DMS53 (cell line): ENCODE measurements around the gene SLC35F1.

Experiments used
- DNase-seq: peaks from one replicate; lab custom pipeline; 2025; lab: John Stamatoyannopoulos, UW

SLC35F1 gene

DNA sequence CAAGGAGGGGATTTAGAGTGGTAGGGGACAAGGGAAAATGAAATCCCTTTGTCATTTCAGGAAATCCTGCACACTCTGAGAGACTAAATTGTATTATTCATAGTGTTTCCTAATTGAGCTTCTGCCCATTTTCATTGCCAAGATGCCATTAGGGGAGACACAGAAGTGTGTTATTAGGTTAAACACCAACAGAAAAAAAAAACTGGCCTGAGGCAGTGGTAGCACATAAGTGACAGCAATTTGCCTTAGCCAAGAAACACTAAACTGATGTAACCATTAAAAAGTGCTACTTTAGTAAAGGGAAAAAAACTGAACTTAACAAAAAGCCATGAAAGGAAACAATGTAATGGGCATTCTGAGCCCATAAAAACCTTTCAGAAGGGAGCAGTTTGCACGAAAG, 370.6 kb downstream of the SLC35F1 start:
- DNase-seq, result no peak

DNA sequence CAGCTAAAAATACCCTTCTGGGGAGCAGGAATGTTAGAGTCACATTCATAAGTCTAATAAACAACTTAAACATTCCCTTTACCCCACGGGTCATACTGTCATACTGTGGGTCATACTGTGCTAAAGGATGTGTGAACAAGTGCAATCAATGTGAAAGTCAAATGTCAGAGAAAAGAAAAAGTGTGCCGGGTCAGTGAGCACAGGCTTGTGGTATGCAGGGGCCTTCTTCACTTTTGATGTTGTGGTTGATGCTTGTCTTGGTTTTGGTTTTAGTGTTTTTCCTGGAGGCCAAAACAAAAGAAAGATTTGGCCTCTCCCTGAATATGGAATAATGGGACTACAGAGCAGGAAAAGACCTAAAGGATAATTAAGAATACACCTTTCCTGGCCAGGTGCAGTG, 373.1 kb downstream of the SLC35F1 start:
- no peak for DNase-seq

DNA sequence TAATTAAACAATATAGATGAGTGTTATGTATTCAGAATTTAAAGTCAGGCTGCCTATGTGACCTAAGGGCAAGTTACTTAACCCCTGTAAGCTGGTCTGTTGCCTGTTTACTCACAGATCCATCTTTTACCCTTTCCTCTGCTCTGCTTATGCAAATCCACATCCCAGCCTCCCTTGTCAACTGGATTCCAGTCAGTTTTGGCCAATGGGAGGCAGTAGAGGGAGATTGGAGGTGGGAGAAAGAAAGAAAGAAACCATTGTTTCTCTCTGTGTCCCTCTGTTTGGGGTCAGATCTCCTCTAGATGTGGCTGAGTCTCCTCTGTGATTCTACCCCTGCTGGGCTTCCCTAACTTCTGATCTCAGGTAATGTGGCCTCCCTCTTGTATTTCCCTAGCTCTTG, 374.2 kb downstream of the SLC35F1 start:
- no peak for DNase-seq

DNA sequence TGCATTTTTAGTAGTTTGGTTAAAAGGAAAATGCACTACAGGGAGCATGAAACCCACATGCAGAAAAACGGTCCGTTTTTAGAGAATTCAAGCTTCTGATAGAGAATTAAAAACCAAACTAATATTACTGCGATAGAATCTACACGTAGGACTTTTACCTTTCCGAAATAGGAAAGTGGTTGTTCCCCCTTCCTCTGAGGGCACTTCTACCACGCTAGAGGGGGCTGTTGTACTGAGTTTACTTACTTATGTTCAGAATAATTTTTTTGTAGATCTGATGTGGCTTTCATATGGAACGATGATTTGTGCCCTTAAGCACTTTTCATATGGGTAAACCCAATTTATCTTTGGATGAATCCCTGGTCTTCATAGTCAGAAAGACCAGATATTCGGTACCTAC, 376.7 kb downstream of the SLC35F1 start:
- DNase-seq, result peak; percentile 76

DNA sequence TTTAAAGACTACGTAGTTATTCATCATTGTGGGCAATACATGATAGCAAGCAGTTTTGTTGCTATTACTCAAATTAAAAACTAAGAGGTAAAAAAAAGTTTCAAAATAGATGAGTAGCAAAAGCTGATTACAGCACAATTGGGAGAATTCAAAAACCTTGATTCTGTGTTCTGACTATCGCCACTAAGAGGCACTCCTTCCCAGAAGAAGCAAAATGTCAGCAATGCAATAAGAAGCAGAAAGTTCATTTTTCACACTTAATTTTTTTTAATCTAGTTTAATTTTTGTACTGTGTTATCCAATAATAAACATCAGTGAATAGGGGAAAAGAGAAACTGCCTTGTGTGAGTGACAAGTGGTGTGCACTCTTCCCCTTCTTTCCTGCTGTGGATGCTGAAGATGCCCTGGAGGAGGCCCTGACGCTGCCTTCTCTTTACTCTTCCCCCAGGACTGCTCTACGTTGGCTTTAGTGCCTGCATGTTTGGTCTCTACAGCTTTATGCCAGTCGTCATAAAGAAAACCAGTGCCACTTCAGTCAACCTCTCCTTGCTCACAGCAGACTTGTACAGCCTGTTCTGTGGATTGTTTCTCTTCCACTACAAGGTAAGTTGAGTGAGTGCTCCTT, 377.8 kb downstream of the SLC35F1 start:
- peak; percentile 15 for DNase-seq

DNA sequence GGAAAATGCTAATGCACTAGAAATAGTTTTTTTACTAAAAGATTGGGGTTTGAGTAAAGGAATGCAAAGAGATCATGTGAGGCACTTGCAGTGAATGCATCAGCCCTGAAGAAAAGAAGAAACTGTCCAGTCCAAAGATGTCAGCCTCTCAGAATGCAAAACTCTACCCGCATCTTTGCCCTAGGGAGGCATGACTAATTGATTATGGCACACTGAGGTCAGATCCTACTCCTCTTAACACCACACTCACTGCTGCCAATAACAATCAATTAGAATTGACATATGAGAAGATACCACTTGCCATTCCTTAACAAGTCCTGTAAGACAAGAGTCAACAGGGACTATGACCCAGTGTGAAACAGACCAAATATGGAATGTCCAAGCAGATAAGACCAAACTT, 378.7 kb downstream of the SLC35F1 start:
- no peak for DNase-seq

DNA sequence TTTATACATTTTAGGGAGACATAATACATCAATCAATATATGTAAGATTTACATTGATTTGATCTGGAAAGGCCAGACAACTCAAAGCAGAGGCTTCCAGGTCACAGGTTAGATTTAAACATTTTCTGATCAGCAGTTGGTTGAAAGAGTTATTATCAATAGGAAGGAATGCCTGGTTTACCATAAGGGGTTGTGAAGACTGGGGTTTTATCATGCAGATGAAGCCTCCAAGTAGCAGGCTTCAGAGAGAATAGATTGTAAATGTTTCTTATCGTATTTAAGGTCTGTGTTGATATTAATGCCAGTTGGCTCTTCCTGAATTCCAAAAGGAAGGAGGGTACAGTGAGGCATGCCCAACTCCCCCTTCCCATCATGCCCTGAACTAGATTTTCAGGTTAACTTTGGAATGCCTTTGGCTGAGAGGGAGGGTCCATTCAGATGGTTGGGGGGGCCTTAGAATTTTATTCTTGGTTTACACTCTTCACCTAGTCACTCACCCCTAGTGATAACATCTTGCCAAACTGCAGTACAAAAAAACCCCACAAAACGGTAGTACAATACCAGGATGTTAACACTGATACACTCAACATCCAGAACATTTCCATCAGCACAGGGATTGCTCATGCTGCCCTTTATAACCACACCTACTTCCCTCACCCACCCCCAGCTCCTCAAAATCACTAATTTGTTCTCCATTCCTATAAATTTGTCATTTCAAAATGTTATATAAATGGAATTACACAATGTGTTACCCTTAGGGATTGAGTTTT, 381.5 kb downstream of the SLC35F1 start:
- peak; percentile 7 for DNase-seq

DNA sequence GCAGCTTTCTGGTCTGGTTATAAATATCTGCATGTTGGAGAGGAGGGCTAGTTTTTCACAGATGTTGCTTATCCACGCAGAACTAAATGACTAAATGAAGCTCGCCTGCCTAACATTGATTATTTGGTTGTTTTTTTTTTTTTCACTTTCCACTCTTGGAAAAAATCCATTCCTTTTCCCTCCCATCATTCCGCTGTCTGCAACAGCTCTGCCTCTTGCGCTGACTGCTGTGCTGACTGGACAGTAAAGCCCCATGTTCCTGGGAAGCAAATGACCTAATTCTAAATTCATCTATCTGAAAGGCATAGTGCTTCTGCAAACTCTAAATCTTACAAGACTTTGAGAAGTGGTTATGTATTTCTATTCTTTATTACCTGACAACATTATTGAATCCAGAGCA, 385.5 kb downstream of the SLC35F1 start:
- no peak for DNase-seq

DNA sequence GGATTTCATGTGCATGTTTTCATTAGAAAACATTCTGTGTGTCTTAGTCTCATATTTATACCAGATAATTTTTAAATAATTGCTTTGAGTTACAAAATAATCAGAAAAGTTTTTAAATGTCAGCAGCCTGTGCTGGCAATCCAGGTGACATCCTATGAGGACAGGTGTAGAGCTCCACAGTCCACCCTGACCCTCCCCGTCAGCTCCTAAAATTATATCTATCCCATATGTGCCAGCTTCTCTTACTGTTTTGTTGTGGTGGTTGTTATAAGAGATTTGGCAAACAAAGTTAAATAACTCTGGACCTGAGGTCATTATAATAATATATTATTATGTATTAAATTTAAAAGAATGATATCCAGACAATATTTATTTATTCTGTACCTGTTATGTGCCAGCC, 387.8 kb downstream of the SLC35F1 start:
- DNase-seq, result no peak

DNA sequence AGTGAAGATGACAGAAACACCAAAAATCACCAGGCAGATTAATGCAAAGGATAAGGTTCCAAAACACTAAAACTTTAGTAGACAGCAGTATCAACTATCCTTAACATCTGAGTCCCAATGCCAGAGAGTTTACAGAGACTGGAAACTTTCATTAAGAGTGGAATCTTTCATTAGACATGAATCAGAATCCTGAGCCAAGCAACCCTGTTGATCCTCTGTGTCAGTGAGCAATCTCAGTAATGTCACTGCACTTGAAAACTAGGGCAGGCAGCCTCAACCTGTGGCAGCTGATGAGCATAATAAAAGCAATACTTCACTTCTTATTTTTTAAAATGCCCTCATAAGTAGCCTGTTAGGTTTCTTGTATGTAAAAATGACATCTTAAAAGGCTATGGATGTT, 388.3 kb downstream of the SLC35F1 start:
- peak; percentile 1 for DNase-seq

DNA sequence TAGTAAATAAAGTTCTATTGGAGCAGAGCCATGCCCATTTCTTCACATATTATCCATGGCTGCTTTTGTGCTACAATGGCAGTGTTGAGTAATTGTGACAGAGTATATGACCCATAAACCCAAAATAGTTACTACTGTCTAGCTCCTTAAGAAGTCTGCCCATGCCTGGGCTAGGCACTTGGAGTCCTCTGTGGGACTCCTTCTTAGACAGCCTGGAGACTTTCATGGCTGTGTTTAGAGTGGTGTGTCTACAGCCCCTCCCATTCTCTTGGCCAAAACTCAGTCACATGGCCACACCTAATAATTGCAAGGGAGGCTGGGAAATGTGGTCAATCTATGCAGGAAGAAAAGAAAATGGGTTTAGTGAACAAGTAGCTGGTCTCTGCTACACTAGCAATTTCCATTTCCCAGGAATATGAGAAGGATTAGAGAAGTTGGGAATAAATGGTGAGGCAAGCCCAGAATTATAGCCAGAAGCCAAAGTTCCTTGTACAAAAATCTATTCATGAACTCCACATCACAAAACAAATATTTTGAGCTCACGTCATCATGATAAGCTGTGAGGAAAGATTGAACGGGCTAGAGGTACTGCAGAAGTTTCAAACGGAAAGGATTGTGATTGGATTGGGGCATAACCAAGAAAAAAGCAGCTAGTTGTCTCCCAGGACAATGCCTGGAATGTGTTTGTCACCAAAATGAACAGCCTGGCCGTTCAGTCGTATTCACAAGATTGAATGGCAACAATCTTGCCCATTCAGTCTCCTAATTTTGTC, 389.3 kb downstream of the SLC35F1 start:
- DNase-seq, result no peak

DNA sequence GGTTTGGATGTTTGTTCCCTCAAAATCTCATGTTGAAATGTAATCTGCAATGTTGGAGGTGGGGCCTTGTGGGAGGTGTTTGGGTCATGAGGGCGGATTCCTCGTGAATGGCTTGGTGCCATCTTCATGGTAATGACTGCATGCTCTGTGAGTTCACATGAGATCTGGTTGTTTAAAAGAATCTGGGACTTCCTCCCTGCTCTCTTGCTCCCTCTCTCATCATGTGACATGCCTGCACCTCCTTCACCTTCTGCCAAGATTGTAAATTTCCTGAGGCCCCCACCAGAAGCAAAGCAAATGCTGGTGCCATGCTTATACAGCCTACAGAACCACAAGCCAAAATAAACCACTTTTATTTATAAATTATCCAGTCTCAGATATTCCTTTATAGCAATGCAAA, 390.8 kb downstream of the SLC35F1 start:
- no peak for DNase-seq

DNA sequence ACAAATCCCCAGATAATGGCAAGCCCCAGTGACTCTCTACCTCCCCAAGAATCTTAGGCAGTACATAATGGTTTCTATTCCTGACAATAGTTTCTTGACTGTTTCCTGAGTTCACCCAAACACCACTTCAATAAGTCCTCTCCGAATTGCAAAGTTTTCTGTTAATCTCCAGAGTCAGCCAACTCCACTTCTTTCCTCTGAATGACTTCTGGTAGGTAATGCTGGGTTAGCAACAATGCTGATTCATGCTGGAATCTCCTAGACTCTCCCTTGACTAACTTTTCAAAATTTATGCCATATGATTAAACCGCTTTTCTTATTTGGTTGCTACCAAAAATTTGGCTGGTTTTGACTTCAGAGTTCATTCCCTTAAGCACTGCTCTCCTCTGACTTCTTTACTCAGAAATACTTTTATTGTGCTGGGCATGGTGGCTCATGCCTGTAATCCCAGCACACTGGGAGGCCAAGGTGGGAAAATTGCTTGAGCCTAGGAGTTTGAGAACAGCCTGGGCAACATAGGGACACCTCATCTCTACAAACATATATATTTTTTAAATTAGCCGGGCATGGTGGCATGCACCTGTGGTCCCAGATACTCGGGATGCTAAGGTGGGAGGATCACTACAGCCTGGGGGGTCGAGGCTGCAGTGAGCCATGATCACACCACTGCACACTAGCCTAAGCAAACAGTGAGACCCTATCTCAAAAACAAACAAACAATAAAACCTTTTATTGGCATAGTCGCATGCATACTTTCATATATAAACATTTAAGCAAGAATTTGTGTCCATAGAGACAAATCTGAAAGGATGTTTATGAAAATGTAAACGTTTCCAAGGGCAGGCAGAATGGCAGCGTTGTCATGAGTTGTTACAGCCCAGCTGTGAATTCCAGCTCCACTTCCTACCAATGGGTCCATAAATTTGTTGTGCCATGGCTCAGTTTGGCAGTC, 391.7 kb downstream of the SLC35F1 start:
- peak; percentile 4 for DNase-seq

DNA sequence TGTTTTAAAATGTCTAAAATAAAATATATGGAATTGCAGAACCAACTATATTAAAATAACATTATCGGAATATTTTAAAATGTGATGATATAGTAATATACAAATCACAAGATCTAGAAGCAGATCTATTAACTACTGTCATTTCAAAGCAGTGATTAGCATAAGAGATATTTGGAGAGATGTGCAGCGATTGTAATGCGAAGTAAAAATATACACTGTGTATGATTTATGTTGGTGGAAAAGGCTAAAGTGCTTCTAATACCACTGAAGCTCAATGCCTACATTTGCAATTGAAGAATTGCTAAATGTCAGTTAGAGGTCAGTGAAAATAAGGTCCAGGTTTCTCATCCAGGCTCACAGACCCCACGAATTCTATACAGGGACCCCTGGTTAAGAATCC, 392.4 kb downstream of the SLC35F1 start:
- DNase-seq, result no peak

DNA sequence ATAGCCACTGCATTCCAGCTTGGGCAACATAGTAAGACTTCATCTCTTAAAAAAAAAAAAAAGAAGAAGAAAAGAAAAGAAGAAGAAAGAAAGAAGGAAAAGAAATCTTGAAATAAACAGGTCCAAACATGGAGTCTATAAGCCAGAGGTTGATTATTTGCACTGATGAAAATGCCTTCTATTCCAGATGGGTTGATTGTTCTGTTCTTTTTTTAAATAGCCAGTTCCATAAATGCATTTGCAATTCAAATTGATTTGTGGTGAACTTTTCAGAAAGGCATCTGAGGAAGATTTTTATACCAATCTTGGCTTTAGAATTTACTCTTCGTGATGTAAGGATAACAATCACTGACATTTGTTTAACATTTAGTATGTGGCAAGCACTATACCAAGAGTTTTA, 397.3 kb downstream of the SLC35F1 start:
- DNase-seq, result no peak

DNA sequence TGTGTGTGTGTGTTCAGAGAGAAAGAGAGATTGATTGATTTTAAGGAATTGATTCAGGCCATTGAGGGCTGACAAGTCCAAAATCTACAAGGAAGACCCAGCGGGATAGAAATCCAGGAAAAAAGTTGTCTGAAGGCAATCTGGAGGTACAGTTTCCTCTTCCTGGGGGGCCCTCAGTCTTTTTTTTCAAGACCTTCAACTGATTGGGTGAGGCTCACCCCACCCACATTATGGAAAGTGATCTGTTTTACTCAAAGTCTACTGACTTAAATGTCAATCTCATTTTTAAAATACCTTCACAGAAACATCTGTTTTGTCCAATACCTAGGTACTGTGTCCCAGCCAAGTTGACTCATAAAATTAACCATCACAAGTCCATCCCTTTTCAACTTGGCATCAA, 398.0 kb downstream of the SLC35F1 start:
- no peak for DNase-seq

DNA sequence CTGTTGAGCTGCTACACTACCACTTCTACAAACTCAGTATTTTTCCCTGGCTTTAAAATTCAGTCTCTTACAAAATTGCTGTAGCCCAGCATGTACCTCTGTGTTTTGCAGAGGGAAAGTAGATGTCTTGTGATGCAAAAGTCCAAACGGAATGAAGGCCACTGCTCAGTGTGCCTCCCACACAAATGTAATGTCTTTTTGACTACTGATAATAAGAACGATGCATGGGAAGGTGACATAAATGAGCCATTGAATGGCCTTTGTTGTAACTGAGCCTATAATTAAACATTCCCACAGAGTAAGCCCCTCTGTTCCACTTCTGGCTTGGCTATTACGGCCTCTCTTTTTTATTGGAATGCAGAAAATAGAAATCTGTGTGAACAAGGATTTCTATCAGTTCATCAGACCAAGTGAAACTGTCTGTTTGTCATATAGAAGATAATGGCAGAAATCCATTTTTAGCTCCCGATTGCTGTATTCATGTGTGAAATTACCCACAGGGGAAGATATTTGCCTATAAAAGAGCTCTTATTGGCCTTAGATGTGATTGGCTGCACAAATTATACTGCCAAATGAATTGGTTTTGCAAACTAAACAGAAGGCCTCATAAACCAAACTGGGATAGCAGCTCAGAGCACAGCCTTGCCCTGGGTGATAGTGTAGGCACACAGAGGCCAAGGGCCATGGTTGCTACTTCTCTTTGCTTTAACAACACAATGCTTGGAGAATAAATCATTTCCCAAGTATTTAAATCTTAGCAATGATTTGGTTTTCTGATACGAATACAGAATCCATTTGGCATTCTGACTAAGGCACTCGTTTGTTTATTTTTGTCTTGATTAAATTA, 399.6 kb downstream of the SLC35F1 start:
- DNase-seq, result no peak

DNA sequence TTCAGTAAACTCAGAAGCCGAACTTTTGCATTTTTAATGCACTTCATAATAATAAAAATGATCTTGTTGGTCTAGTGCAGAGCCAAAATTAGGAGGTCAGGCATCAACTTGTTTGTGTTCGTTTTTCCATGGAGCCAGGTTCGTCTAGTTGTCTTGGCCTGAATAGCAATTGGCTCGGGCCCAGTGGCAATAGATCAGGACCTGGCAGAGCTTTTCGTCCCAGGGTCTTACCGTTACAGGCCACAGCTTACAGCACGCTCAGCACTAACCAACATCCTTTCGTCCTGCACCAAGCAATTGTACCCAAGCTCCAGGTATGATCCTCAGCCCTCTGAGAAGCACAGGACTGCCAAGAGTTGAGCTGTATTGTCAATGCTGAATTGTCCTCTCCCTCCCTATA, 400.5 kb downstream of the SLC35F1 start:
- DNase-seq, result no peak

DNA sequence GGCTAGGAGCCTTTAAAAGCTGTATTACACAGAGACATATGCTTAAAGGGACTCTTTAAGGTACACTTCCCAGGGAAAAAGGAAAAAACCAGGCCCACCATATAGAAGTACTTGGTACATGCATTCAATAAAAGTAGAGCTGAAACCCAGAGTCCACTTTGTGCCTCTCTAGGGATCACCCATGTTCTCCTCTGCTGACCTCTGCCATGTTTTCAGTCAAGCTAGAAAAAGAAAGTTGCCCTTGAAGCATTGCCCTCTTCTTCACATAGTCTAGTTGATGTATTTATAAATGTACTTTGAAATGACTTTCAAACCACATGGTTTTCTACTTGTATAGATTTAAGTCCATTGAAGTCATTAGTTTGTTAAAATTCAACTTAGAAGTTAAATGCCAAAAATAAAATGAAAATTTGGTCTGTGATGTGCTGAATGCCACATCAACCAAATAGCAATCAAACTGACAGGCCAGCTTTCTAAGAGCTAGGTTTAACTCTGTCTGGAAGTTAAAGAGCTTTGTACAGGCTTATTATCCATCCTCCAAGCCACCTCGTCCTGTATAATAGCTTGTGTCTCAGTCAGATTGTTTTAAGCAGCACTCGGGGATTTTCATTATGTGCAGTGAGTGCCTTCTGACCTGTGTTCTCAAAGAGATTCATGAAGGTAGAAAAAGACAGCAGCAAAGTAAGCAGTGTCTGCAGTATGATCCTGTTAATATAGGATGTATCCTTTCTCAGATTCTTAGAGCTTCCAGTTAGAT, 402.5 kb downstream of the SLC35F1 start:
- no peak for DNase-seq

DNA sequence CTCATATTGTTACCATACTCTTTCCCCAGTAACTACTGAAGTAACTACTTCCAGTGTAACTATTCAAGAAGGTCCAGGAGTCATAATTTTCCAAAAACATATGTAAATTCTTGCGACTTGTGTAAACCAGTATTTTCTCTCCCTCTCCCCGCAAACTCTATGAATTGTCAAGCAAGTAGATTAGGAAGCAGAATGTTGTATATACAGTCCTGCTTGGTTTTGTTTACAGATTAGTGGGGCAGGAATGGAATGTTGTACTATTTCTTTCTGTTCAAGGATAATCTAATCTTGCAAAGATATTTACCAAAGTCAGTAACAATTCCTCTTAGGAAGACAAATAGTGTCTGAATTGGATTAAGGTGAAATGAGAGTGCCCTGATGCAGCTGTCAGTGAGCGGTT, 406.1 kb downstream of the SLC35F1 start:
- no peak for DNase-seq
